Adipose tissue (tissue), 3 donors: Measurements from ENCODE around the gene FYB1. TPM values are rescaled to one million over a fixed set of nuclear protein-coding genes. Genes with fewer than 3 reads are reported as not detected.
A peak's percentile ranks its signal among the peaks of the same experiment; 100 is the strongest.

Experiments used
- H3K27ac ChIP-seq: one replicate; pipeline ENCODE4 v1.5.1; 2013; ENCODE audit warnings: low read depth, low read length
- WGBS, 3 donors: extraction: QIAGEN DNeasy Blood & Tissue Kit; methylation state at CpG; one replicate each; pipeline ENCODE4 v1.1.7; 2013; 5-methylcytosine and 5-hydroxymethylcytosine counted together
- polyA plus RNA-seq, 3 donors: library from polyadenylated mRNA; stranded (reverse); fragments of 200-250 nt; gene quantifications; one replicate each; pipeline ENCODE4 v1.2.3, GENCODE V29; 2013
- donor health status: healthy with polysubstance abuse.
- donor health status: Bipolar disorder and iron deficiency.
- donor health status: healthy.

Gene FYB1
- polyA plus RNA-seq, 3 donors = 1.1 to 12.1 (median 4.9) TPM

- H3K27ac ChIP-seq = no peak overlapping the region
- 11 to 14% (median 12%) methylated on average over 3 of the region's 3 CpGs for WGBS, 3 donors
These were observed 138.7 kb downstream of the FYB1 start for GRCh38 chr5:39080597-39081204.

- 63 to 64% (median 63%) methylated on average over 2 of the region's 2 CpGs for WGBS, 3 donors
These were observed 139.2 kb downstream of the FYB1 start for GRCh38 chr5:39080168-39080567.

GRCh38 chr5:39079147-39079546, 140.2 kb downstream of the FYB1 start:
- 65 to 86% (median 77%) methylated on average over 2 of the region's 2 CpGs for WGBS, 3 donors

More at GRCh38 chr5:39080168-39080567, 139.2 kb downstream of the FYB1 start:
- H3K27ac ChIP-seq = no peak overlapping the region

GRCh38 chr5:39076757-39077728, 142.3 kb downstream of the FYB1 start:
- H3K27ac ChIP-seq = no peak overlapping the region
- WGBS, 3 donors = 37 to 54% (median 41%) methylated on average over 6 of the region's 6 CpGs

More at GRCh38 chr5:39079147-39079546, 140.2 kb downstream of the FYB1 start:
- no peak overlapping the region for H3K27ac ChIP-seq

GRCh38 chr5:39076101-39076756, 143.1 kb downstream of the FYB1 start:
- WGBS, 3 donors = 76 to 82% (median 81%) methylated on average over 6 of the region's 6 CpGs
- no peak overlapping the region for H3K27ac ChIP-seq

GRCh38 chr5:39074017-39074814, 145.1 kb downstream of the FYB1 start, which contains the start of gene RICTOR:
RICTOR (minus strand) TSS chr5:39074399; CDS start chr5:39074377, 22 bp downstream.
- 0 to 1% (median 0%) methylated on average over 65 to 93 of the region's 94 CpGs for WGBS, 3 donors
- peak within 1 kb of the TSS; percentile 92 for H3K27ac ChIP-seq

GRCh38 chr5:39073767-39074016, 145.7 kb downstream of the FYB1 start:
- WGBS, 3 donors = 0% methylated on average over 24 to 29 of the region's 29 CpGs
- peak overlapping the region; percentile 92 for H3K27ac ChIP-seq

GRCh38 chr5:39072925-39073766, 146.2 kb downstream of the FYB1 start:
- 2 to 3% (median 2%) methylated on average over 27 of the region's 27 CpGs for WGBS, 3 donors
- peak overlapping the region; percentile 92 for H3K27ac ChIP-seq

GRCh38 chr5:39068099-39068498, 151.3 kb downstream of the FYB1 start:
- no peak overlapping the region for H3K27ac ChIP-seq
- 91 to 97% (median 95%) methylated on average over 3 of the region's 3 CpGs for WGBS, 3 donors

GRCh38 chr5:39064450-39064849, 154.9 kb downstream of the FYB1 start:
- no peak overlapping the region for H3K27ac ChIP-seq
- WGBS, 3 donors = 89 to 98% (median 98%) methylated on average over 3 of the region's 3 CpGs

GRCh38 chr5:39063037-39063436, 156.3 kb downstream of the FYB1 start:
- WGBS, 3 donors = 45 to 68% (median 67%) methylated on average over 2 of the region's 2 CpGs

GRCh38 chr5:39062530-39062929, 156.8 kb downstream of the FYB1 start:
- H3K27ac ChIP-seq = no peak overlapping the region

More at GRCh38 chr5:39063037-39063436, 156.3 kb downstream of the FYB1 start:
- no peak overlapping the region for H3K27ac ChIP-seq

GRCh38 chr5:39062104-39062503, 157.3 kb downstream of the FYB1 start:
- 53 to 89% (median 88%) methylated on average over 3 of the region's 3 CpGs for WGBS, 3 donors
- no peak overlapping the region for H3K27ac ChIP-seq

- H3K27ac ChIP-seq = no peak overlapping the region
- 46 to 61% (median 56%) methylated on average over 2 of the region's 2 CpGs for WGBS, 3 donors
These were observed 160.3 kb downstream of the FYB1 start for GRCh38 chr5:39059064-39059463.

- WGBS, 3 donors = 38 to 61% (median 43%) methylated on average over 2 of the region's 2 CpGs
- no peak overlapping the region for H3K27ac ChIP-seq
These were observed 161.0 kb downstream of the FYB1 start for GRCh38 chr5:39058178-39058921.

GRCh38 chr5:39057734-39058133, 161.6 kb downstream of the FYB1 start:
- WGBS, 3 donors = 4 to 5% (median 5%) methylated on average over 2 of the region's 2 CpGs
- no peak overlapping the region for H3K27ac ChIP-seq
